HAP-1 (cell line): ENCODE measurements around the gene SLC2A9.

Source experiments
- DNase-seq, 2 experiments: peaks; one replicate each; pipeline ENCODE4 v3.0.0-alpha.2; 2016 to 2020; ENCODE audit warnings: low spot score in 2 of 2
- H3K27me3 ChIP-seq: fragments of 250-450 bp; sonication (Bioruptor Pico); 2 replicates; pipeline ENCODE4 v1.5.1; 2020; ENCODE audit warnings: low read depth, mild to moderate bottlenecking, moderate library complexity
- H3K36me3 ChIP-seq: fragments of 250-450 bp; sonication (Bioruptor Pico); replicated peaks from 2 replicates; pipeline ENCODE4 v1.5.1; 2020; ENCODE audit warnings: mild to moderate bottlenecking
- H3K4me1 ChIP-seq: fragments of 250-450 bp; sonication (Bioruptor Pico); 2 replicates; pipeline ENCODE4 v1.5.1; 2020; ENCODE audit warnings: mild to moderate bottlenecking
- H3K4me3 ChIP-seq: fragments of 250-450 bp; sonication (Bioruptor Pico); 2 replicates; pipeline ENCODE4 v1.5.1; 2020; ENCODE audit warnings: mild to moderate bottlenecking, moderate library complexity
- H3K9me3 ChIP-seq: fragments of 250-450 bp; sonication (Bioruptor Pico); 2 replicates; pipeline ENCODE4 v1.5.1; 2020; ENCODE audit warnings: mild to moderate bottlenecking, moderate library complexity
- in situ Hi-C: fragments of 300-500 bp; cut with MboI; formaldehyde crosslinking; loops from 3 replicates; pipeline ENCODE4 v1.14.3; 2020; ENCODE audit warnings: low sequenced_read_pairs, inconsistent platforms, mixed read lengths

Gene SLC2A9

DNA sequence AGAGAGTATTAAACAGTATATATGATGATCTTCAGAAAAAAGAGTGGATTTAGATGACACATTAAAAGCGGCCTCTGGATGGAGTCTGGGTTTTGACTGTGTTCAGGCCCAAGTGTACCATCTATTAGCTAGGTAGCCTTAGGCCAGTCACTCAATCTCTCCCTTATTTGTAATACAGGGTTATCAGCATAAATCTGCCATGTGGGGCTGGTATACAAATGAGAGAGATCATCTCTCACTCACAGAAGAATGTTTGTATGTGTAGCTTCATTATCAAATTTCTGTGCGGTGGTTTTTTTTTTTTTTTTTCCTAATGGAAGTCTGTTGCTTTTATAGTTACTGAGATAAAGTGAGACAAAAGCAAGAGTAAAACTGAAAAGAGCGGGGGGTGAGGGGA, 12.7 kb downstream of the SLC2A9 start:
- Histone ChIP-seq H3K4me3 (no peak overlapping the region), H3K9me3 (no peaks in the 10 kb centered on the region), H3K4me1 (no peaks in the 10 kb centered on the region), H3K27me3 (no peaks in the 10 kb centered on the region), H3K36me3 (no peaks in the 10 kb centered on the region)
- in situ Hi-C loops: loop anchor here (25.0 kb wide), 1 partner anchor 471 kb away; no protein-coding TSS in a partner anchor
- no peak for DNase-seq

DNA sequence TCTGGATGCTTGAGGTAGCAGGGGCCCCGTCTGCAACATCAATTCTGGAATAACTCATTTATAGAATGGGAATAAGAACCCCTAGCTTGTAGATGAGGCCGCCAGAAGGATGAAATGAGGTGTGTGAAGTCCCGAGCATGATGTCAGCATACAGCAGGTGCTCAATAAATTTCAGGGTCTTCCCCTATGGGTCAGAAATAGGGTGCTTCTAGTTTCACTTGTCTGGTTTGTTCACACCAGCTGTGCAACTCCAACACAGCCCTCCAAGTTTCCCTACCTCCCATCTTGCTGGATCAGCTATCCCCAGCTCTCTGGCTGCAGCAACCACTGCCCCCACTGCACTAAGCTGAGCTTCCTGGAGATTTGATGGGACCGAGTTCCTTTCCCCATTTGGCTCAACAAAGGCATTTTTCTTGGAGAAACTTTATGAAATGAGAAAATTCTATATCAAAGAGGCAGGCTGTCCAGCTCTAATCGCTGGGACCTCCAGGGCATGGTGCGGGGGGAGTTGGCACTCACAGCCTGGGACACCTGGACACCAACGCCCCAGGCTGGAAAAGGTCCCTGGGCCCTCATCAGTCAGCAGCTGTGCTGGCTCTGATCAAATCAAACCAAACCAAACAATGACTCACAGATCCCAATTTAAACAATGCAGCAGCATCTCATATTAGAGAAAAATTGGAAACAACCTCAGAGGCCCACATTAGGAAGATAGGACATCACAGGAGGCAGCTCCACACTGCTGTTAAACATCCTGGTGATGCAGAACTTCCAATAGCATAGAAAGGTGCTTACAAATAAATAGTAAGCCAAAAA, 13.3 kb downstream of the SLC2A9 start:
- DNase-seq: no peak

DNA sequence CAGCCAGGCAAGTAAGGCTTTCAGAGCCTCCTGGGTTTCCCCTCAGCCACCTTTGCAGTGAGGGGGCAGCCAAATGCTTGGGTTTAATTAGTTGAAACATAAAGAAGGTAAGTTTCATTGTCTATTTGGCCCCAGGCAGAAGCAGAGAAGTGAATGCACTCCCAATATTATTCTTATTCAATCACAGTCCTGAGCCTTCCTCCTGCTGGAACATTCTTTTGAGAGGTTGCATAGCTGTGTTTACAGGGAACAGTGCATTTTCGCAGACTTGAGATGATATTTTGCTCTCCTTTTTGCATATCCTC, 13.9 kb downstream of the SLC2A9 start:
- no peak for DNase-seq
- in situ Hi-C loops: loop anchor here (25.0 kb wide), 1 partner anchor 470 kb away; no protein-coding TSS in a partner anchor
- no peaks in the 10 kb centered on the region for H3K4me1 ChIP-seq
- no peaks in the 10 kb centered on the region for H3K27me3 ChIP-seq
- H3K36me3 ChIP-seq: no peaks in the 10 kb centered on the region
- H3K4me3 ChIP-seq: no peak overlapping the region
- H3K9me3 ChIP-seq: no peaks in the 10 kb centered on the region

More for the DNA sequence above, 13.3 kb downstream of the SLC2A9 start:
- no peak overlapping the region for H3K4me3 ChIP-seq
- H3K9me3 ChIP-seq: no peaks in the 10 kb centered on the region
- in situ Hi-C loops: loop anchor here (25.0 kb wide), 1 partner anchor 471 kb away; no protein-coding TSS in a partner anchor
- no peaks in the 10 kb centered on the region for H3K27me3 ChIP-seq
- no peaks in the 10 kb centered on the region for H3K36me3 ChIP-seq
- H3K4me1 ChIP-seq: no peaks in the 10 kb centered on the region

DNA sequence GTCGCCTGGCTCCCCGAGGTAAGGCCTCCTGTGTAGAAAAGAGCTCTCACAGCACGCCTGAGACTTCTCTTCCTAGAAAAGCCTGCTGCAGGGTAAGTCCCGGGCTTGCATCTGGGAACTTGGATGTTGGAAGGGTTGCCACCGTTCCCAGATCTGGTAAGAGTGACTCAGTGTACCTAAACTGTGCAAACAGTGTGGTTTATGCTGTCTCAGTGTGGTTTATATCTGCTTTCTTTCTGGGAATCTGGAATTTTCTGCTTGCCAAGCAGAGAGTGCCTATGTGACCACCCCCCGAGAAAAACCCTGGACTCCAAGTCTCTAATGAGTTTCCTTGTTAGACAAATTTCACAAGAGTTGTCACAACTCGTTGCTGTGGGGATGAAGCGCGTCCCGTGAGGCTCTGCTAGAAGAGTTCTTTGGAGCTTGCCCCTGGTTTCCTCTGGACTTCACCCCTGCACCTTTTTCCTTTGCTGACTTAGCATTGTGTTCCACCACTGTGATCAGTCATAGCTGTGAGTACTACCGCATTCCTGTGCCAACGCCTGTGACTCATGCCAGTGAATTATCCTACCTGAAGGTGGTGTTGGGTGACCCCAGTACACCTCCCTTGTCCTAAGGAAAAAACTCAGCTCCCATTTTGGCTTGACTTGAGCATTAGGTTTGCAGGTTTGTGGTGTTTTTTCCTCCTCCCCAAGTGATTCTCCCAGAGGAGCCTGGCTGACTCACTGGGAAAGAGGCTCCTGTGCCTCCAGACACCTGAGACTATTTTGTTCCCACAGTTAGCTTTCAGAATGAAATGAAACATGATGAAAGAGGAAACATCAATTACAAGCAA, 14.5 kb downstream of the SLC2A9 start:
- H3K4me3 ChIP-seq: no peak overlapping the region
- H3K36me3 ChIP-seq: no peaks in the 10 kb centered on the region
- in situ Hi-C loops: loop anchor here (25.0 kb wide), 1 partner anchor 470 kb away; no protein-coding TSS in a partner anchor
- no peaks in the 10 kb centered on the region for H3K4me1 ChIP-seq
- DNase-seq: no peak
- no peaks in the 10 kb centered on the region for H3K27me3 ChIP-seq
- no peaks in the 10 kb centered on the region for H3K9me3 ChIP-seq

DNA sequence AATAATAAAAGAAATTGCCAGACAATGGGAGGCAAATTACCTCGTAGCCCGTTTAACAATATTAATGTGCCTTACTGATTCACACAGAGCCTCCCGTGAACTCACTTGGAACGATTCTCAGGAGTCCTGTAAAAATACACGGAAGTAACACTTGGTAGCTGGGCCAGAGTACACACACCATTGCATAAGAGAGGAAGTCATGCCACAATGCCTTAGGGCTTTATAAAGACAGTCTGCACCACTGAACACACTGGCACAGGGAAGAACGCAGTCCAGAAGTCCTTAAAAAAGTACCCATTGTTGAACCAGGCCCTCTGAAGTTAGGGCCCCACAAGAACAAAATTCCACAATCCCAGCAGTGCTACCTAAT, 15.1 kb downstream of the SLC2A9 start:
- no peak for DNase-seq
- no peaks in the 10 kb centered on the region for H3K9me3 ChIP-seq
- in situ Hi-C loops: loop anchor here (25.0 kb wide), 1 partner anchor 469 kb away; no protein-coding TSS in a partner anchor
- H3K36me3 ChIP-seq: no peaks in the 10 kb centered on the region
- no peak overlapping the region for H3K4me3 ChIP-seq
- no peaks in the 10 kb centered on the region for H3K4me1 ChIP-seq
- no peaks in the 10 kb centered on the region for H3K27me3 ChIP-seq

DNA sequence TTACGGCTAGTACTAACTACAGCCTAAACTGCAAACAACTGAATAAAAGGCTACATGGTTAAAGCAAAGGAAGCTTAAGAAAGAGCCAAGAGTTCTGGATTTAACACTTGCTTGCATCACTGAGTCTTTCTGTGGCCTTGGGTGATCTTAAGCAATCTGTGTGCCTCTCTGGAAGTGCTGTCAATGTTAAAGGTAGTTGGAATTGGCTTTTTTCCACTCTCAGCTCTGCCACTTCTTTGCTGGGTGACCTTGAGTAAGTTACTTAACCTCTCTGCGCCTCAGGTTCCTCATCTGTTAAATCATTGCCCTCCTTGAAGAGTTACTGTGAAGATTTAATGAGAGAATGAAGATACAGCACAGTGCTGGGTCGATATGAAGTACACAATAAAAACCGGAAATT, 15.7 kb downstream of the SLC2A9 start:
- no peak for DNase-seq
- H3K4me1 ChIP-seq: no peaks in the 10 kb centered on the region
- no peaks in the 10 kb centered on the region for H3K9me3 ChIP-seq
- in situ Hi-C loops: loop anchor here (25.0 kb wide), 1 partner anchor 468 kb away; no protein-coding TSS in a partner anchor
- no peak overlapping the region for H3K4me3 ChIP-seq
- H3K36me3 ChIP-seq: no peaks in the 10 kb centered on the region
- H3K27me3 ChIP-seq: no peaks in the 10 kb centered on the region

DNA sequence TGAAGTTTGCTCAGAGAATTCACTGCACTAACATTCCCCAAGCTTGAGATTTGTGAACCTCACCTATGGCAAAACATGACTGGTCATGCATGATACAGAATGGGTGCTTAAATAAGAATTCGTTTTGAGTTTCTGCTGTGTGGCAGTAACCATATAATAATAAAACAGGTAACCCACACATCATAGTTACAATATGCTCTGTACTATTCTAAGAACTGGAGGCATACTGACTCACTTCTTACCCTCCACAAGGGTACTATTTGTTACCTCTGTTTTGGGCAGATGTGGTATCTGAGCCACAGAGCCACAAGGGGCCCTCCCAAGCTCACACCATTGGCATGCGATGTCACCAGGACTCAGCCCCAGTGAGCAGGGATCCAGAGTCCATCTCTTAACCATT, 17.6 kb downstream of the SLC2A9 start:
- Histone ChIP-seq H3K9me3 (no peaks in the 10 kb centered on the region), H3K36me3 (no peaks in the 10 kb centered on the region), H3K4me3 (no peak overlapping the region), H3K27me3 (no peaks in the 10 kb centered on the region), H3K4me1 (no peaks in the 10 kb centered on the region)
- no peak for DNase-seq
- in situ Hi-C loops: loop anchor here (25.0 kb wide), 1 partner anchor 466 kb away; no protein-coding TSS in a partner anchor

DNA sequence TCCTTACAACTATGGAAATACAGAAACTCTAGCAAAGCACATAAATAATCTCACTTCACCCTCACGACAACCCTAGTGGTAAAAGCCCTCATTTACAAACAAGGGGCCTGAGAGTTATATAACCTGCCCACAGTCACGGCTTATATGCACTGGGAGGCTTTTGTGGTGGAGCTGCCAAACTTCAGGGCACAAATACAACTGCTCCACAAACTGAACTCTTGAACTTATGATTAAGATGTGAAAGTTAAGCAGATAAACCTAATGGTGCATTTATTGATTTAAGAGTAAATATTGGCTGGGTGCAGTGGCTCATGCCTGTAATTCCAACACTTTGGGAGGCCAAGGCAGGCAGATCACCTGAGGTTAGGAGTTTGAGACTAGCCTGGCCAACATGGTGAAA, 19.0 kb downstream of the SLC2A9 start:
- Histone ChIP-seq H3K36me3 (no peaks in the 10 kb centered on the region), H3K9me3 (no peaks in the 10 kb centered on the region), H3K27me3 (no peaks in the 10 kb centered on the region), H3K4me1 (no peaks in the 10 kb centered on the region), H3K4me3 (no peak overlapping the region)
- no peak for DNase-seq
- in situ Hi-C loops: loop anchor here (25.0 kb wide), 1 partner anchor 465 kb away; no protein-coding TSS in a partner anchor

DNA sequence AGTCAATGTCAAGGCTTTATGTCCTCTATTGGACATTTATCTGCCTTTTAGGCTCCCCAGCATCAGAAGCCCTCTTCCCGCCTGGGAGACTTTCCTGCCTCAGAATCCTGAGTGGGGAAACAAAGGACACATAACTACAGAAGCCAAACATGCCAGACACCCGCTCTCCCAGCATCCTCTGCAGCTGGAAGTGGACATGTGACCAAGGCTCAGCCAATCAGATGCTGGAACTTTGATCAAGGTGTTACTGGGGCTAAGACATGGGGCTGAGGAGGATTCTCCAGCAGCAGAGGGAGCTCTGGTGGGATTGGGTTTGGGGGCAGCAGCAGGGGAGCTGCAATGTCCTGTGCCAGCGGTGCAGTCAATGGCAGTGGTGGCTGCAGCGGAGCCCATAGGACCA, 19.5 kb downstream of the SLC2A9 start:
- Histone ChIP-seq H3K36me3 (no peaks in the 10 kb centered on the region), H3K4me1 (no peaks in the 10 kb centered on the region), H3K9me3 (no peaks in the 10 kb centered on the region), H3K4me3 (no peak overlapping the region), H3K27me3 (no peaks in the 10 kb centered on the region)
- DNase-seq: no peak
- in situ Hi-C loops: loop anchor here (25.0 kb wide), 1 partner anchor 464 kb away; no protein-coding TSS in a partner anchor

DNA sequence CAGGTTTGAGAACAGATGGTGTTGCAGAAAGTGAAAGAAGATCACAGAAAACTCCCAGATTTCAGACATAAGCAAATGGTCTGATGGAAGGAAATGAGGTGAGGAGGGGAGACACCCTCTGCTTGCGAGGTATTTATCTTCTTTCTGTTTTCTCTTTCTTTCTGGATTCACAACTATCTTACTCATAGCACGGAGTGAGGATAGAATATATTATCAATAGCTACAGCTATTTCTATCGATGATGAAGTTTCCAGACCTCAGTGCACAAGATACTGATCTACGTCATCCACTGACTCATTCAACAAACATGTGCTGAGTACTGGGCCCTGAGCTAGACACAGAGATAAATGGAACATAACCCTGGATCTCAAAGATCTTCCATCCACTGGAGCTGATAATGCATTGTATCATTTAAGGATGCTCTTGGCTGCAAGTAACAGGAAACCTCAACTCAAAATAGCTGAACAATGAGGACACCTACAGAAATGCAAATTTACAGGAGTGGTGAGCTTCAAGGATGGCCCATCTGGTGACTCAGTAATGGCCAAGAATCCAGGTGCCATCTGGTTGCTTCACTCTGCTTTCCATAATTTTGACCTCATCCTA, 21.2 kb downstream of the SLC2A9 start:
- no peaks in the 10 kb centered on the region for H3K36me3 ChIP-seq
- no peaks in the 10 kb centered on the region for H3K9me3 ChIP-seq
- H3K4me1 ChIP-seq: no peaks in the 10 kb centered on the region
- in situ Hi-C loops: loop anchor here (25.0 kb wide), 1 partner anchor 463 kb away; no protein-coding TSS in a partner anchor
- no peak overlapping the region for H3K4me3 ChIP-seq
- DNase-seq: no peak
- H3K27me3 ChIP-seq: no peaks in the 10 kb centered on the region

DNA sequence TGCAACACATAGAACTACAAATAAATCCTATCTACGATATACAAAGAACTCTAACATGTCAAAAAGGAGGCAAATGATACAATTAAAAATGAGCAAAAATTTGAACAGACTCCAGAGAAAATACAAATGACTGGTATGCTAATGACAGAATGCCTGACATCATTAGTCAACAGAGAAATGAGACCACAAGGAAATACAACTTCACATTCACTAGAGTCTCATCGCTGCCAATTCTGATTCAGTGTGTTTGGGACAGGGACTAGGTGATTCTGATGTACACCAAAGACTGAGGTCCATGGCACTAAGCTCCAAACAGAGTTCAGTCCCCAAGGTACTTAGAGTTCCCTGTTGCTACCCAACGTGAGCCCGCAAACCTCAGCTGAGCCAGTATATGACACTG, 23.4 kb downstream of the SLC2A9 start:
- Histone ChIP-seq H3K27me3 (no peaks in the 10 kb centered on the region), H3K4me3 (no peak overlapping the region), H3K4me1 (no peaks in the 10 kb centered on the region), H3K36me3 (no peaks in the 10 kb centered on the region), H3K9me3 (no peaks in the 10 kb centered on the region)
- no peak for DNase-seq
- in situ Hi-C loops: no loop called here

DNA sequence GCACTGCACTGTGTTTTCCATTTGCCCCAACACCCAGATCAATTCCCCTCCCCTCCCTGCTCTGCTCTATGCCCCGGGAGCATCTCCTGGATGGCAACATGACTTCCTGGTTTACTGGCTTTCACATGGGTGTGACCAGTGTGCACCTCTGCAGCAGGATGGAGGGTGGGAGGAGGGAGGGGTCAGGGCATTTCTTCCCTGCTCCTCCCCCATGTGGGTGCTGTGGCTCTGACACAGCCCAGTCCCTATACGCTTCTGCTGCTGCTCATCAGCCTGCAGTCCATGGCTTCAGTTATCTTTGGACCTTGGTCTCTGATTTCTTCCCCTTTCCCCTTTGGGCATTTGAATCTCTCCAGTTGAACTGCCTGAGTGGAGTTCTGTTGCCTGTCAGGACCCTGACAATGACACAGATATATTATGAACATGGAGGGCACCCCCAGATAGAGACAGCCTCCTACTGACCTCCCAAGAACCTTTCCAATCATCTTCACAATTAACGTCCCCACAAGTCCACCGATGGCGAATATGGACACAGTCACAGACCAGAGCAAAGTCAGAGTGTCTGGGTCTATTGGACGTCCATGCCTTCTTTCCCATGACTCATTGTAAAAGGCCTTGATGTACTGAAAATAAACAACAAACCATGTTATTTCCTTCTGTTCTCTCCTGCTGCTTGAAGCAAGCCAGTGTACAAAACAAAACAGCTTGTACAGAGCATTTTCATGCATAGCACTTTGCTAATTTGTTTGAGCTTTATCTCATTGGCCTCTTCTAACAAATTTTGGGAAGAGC, 24.8 kb downstream of the SLC2A9 start:
- H3K36me3 ChIP-seq: no peaks in the 10 kb centered on the region
- DNase-seq: no peak
- H3K27me3 ChIP-seq: no peaks in the 10 kb centered on the region
- no peaks in the 10 kb centered on the region for H3K4me1 ChIP-seq
- no peaks in the 10 kb centered on the region for H3K9me3 ChIP-seq
- in situ Hi-C loops: no loop called here
- no peak overlapping the region for H3K4me3 ChIP-seq

DNA sequence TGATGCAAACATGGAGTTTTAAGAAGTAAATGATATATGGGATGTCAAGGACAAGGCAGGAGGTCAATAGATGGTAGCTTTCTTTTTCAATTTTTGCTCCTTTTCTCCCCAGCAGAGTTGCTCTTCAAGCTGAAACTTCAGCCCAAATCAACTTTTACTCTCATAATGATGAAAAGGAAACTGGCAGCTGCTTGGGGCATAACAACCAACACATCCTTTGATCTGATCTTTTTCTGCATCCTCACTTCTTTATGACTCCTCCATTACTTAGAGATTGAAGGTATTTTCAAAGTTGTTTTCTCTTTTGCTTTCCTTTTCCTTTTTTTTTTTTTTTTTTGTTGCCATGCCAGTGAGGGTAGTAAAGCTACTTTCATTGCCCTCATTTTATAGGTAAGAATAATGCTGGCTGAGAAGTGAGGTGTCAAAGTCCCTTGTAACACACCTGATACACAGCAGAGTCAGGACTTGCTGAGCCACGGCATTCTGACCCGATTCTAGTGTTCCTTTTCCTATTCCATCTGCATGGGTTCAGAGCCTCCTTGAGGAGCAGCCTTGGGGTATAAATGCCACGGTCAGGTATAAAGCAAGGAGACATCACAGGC, 26.9 kb downstream of the SLC2A9 start:
- Histone ChIP-seq H3K36me3 (no peaks in the 10 kb centered on the region), H3K9me3 (no peaks in the 10 kb centered on the region), H3K4me3 (no peak overlapping the region), H3K4me1 (no peaks in the 10 kb centered on the region), H3K27me3 (no peaks in the 10 kb centered on the region)
- DNase-seq: no peak
- in situ Hi-C loops: no loop called here
